Keratinocyte (primary cell): ENCODE measurements around the gene FAM3C. TPM values are rescaled to one million over a fixed set of nuclear protein-coding genes. Genes with fewer than 3 reads are reported as not detected.
A peak's percentile ranks its signal among the peaks of the same experiment; 100 is the strongest.

Experiments used
- DNase-seq: peaks from one replicate; pipeline ENCODE4 v3.0.0-alpha.2; 2011; ENCODE audit warnings: low read depth, missing footprints, low spot score
- FAIRE-seq: peaks from 2 replicates; lab custom pipeline; 2011; peaks lifted over from hg19 to GRCh38; lab: Jason Lieb, UNC
- H2AFZ ChIP-seq: 2 replicates; pipeline ENCODE4 v1.6.0; 2012; ENCODE audit warnings: low read length, control low read depth, inconsistent platforms; ENCODE audit not compliant: control insufficient read depth
- H3K27ac ChIP-seq: 2 replicates; pipeline ENCODE4 v1.5.1; 2011; ENCODE audit warnings: low read length; ENCODE audit not compliant: control insufficient read depth, insufficient read depth
- H3K27me3 ChIP-seq: 3 replicates; pipeline ENCODE4 v1.6.0; 2011; ENCODE audit warnings: low read length; ENCODE audit not compliant: control insufficient read depth, insufficient read depth; ENCODE audit errors: extremely low read depth
- H3K36me3 ChIP-seq, 2 experiments: 2 replicates in 1 of 2; 3 replicates in 1 of 2; pipeline ENCODE4 v1.5.1; 2011; ENCODE audit warnings: low read length in 2 of 2, mild to moderate bottlenecking in 1 of 2; ENCODE audit not compliant: control insufficient read depth in 2 of 2, insufficient read depth in 2 of 2; ENCODE audit errors: extremely low read depth in 1 of 2
- H3K4me1 ChIP-seq: 3 replicates; pipeline ENCODE4 v1.5.1; 2011; ENCODE audit warnings: low read length; ENCODE audit not compliant: control insufficient read depth, insufficient read depth; ENCODE audit errors: extremely low read depth
- H3K4me2 ChIP-seq: 3 replicates; pipeline ENCODE4 v1.6.0; 2011; ENCODE audit warnings: low read depth, low read length; ENCODE audit not compliant: control insufficient read depth, insufficient read depth; ENCODE audit errors: extremely low read depth
- H3K4me3 ChIP-seq, 3 experiments: fragments of 200-600 bp in 1 of 3; sonication (generic) in 1 of 3; 2 replicates in 2 of 3; 3 replicates in 1 of 3; pipeline ENCODE4 v1.5.1; 2011 to 2016; ENCODE audit warnings: low read length in 3 of 3, mild to moderate bottlenecking in 3 of 3, control low read depth in 2 of 3, inconsistent platforms in 1 of 3, low read depth in 1 of 3, mixed read lengths in 1 of 3, mixed run types in 1 of 3, moderate library complexity in 1 of 3; ENCODE audit not compliant: control insufficient read depth in 2 of 3, insufficient read depth in 2 of 3; ENCODE audit errors: extremely low read depth in 1 of 3
- H3K79me2 ChIP-seq: 2 replicates; pipeline ENCODE4 v1.6.0; 2012; ENCODE audit warnings: low read length; ENCODE audit not compliant: control insufficient read depth, insufficient read depth
- H3K9ac ChIP-seq: 3 replicates; pipeline ENCODE4 v1.6.0; 2011; ENCODE audit warnings: low read length; ENCODE audit not compliant: control insufficient read depth, insufficient read depth; ENCODE audit errors: extremely low read depth
- H3K9me1 ChIP-seq: 3 replicates; pipeline ENCODE4 v1.6.0; 2011; ENCODE audit warnings: low read length; ENCODE audit not compliant: control insufficient read depth, insufficient read depth; ENCODE audit errors: extremely low read depth
- H3K9me3 ChIP-seq: 2 replicates; pipeline ENCODE4 v1.5.1; 2012; ENCODE audit warnings: low read depth, low read length; ENCODE audit not compliant: control insufficient read depth
- H4K20me1 ChIP-seq: 3 replicates; pipeline ENCODE4 v1.6.0; 2011; ENCODE audit warnings: low read length; ENCODE audit not compliant: control insufficient read depth, insufficient read depth; ENCODE audit errors: extremely low read depth
- CTCF ChIP-seq, 3 experiments: IDR thresholded peaks in 1 of 3; conservative IDR thresholded peaks in 1 of 3; optimal IDR thresholded peaks in 1 of 3; 2 replicates in 2 of 3; 3 replicates in 1 of 3; pipeline versions ENCODE3 to v1.5.1; 2011; ENCODE audit warnings: low read length in 3 of 3, mild to moderate bottlenecking in 3 of 3, moderate library complexity in 2 of 3, control low read depth in 1 of 3, inconsistent platforms in 1 of 3; ENCODE audit not compliant: insufficient read depth in 2 of 3; ENCODE audit errors: extremely low read depth in 1 of 3
- EZH2 ChIP-seq: IDR thresholded peaks from one replicate; pipeline ENCODE4 v1.6.1; 2012; ENCODE audit warnings: inconsistent platforms, mild to moderate bottlenecking, low read length, moderate library complexity
- dilution Hi-C: fragments of 300-500 bp; cut with MboI; formaldehyde crosslinking; loops from one replicate; pipeline ENCODE4 v1.7.0; 2020; ENCODE audit warnings: low sequenced_read_pairs; ENCODE audit not compliant: extremely low pct_ligation_motif_present
- polyA plus RNA-seq, 5 experiments: library from polyadenylated mRNA; depleted of rRNA in 3 of 5; stranded (reverse) in 3 of 5; stranded (forward) in 1 of 5; unstranded in 1 of 5; fragments of >200 nt; gene quantifications; 1 replicate in 1 of 5; 2 replicates in 3 of 5; 3 replicates in 1 of 5; pipeline versions ENCODE4 v1.2.1 to v1.2.3, GENCODE V29; 2011 to 2012; ENCODE audit warnings: missing spikeins in 2 of 5, low read depth in 1 of 5, low replicate concordance in 1 of 5

Gene FAM3C
- polyA plus RNA-seq, 1 donor (not counting 4 experiments of a cell fraction or from before 2014, with no cell fraction given): 93.5 TPM

GRCh38 chr7:121398246-121398645, 2.1 kb upstream of the FAM3C start:
- H3K9me1 ChIP-seq: no peaks in the 10 kb centered on the region
- H3K4me2 ChIP-seq: no peak overlapping the region
- FAIRE-seq (no peak), DNase-seq (no peak)
- dilution Hi-C loops: loop anchor here (25.0 kb wide), 1 partner anchor 164 kb away; no protein-coding TSS in a partner anchor
- H4K20me1 ChIP-seq: no peaks in the 10 kb centered on the region
- H3K4me3 ChIP-seq: no peak overlapping the region
- H3K4me1 ChIP-seq: peaks cover 7% of the 10 kb centered on the region
- peaks cover 25% of the 10 kb centered on the region for H3K79me2 ChIP-seq
- no peak overlapping the region for H3K9ac ChIP-seq
- no peaks in the 10 kb centered on the region for H3K9me3 ChIP-seq
- no peaks in the 10 kb centered on the region for H3K27me3 ChIP-seq
- TF ChIP-seq EZH2: no peak
- peak; percentile 10 to 28 (median 13) for TF ChIP-seq CTCF (optimal IDR thresholded peaks at IDR 0.05 in 1 of 3, IDR thresholded peaks at IDR 0.05 in 1 of 3, conservative IDR thresholded peaks at IDR 0.05 in 1 of 3; ENCODE audit: extremely low read depth in 1 of 3, insufficient read depth in 2 of 3, low read length in 3 of 3)
- peaks cover 0 to 2% of the 10 kb centered on the region in 2 experiments for H3K36me3 ChIP-seq
- no peak overlapping the region for H3K27ac ChIP-seq
- no peak overlapping the region for H2AFZ ChIP-seq

- Histone ChIP-seq H3K36me3 (peaks cover 2% of the 10 kb centered on the region in 2 experiments), H3K79me2 (peaks cover 29% of the 10 kb centered on the region), H3K9me1 (no peaks in the 10 kb centered on the region), H4K20me1 (no peaks in the 10 kb centered on the region), H3K4me1 (peaks cover 7% of the 10 kb centered on the region), H2AFZ (no peak overlapping the region), H3K4me3 (no peak overlapping the region), H3K9ac (no peak overlapping the region), H3K9me3 (no peaks in the 10 kb centered on the region), H3K4me2 (no peak overlapping the region), H3K27ac (no peak overlapping the region), H3K27me3 (no peaks in the 10 kb centered on the region)
- TF ChIP-seq EZH2: no peak
- TF ChIP-seq CTCF (optimal IDR thresholded peaks at IDR 0.05 in 1 of 3, IDR thresholded peaks at IDR 0.05 in 1 of 3, conservative IDR thresholded peaks at IDR 0.05 in 1 of 3; ENCODE audit: extremely low read depth in 1 of 3, insufficient read depth in 2 of 3, low read length in 3 of 3): no peak
- dilution Hi-C loops: loop anchor here (25.0 kb wide), 1 partner anchor 164 kb away; no protein-coding TSS in a partner anchor
- no peak for DNase-seq
- FAIRE-seq: no peak
Measured at GRCh38 chr7:121397822-121398221, 1.7 kb upstream of the FAM3C start.
